ENCODE measurements around the gene ZNF775. TPM values are rescaled to one million over a fixed set of nuclear protein-coding genes. Genes with fewer than 3 reads are reported as not detected.

ZNF775 gene
- total RNA-seq, 2 donors from 2014 or later: 4.2 to 11.5 TPM

DNA sequence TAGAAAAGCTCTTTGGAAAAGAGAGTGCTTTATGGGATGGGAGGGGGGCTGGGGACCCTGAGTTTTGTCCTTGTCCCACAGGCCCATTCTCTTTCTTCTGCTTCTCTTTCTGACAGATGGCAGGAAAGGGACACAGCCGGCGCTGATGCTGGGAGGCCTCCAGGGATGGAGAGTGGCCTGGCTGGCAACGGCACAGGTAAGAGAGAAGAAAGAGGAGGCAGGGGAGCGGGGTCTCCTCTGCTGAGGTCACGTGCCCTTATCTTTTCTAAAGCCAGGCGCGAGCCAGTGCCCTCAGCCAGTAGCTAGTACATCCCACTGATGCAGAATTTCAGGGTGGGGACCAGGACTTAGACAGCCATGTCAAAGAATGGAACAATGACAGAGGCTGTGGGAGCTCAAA lies 9.2 kb downstream of the ZNF775 start:
- ATAC-seq (ENCODE audit: insufficient number of reproducible peaks, low FRiP score, low read depth) (no peak), DNase-seq (ENCODE audit: low spot score) (no peak)
- no peaks in the 10 kb centered on the region for H3K27me3 ChIP-seq (replicated peaks; ENCODE audit: insufficient read depth)
- H3K4me1 ChIP-seq (ENCODE audit: control insufficient read depth in 1 of 2, low read depth in 2 of 2): peaks cover 0 to 8% of the 10 kb centered on the region in 2 donors
- H3K36me3 ChIP-seq: no peaks in the 10 kb centered on the region
- H3K4me3 ChIP-seq: no peak overlapping the region
- H3K9me3 ChIP-seq: no peaks in the 10 kb centered on the region
- H3K27ac ChIP-seq: no peak overlapping the region
- TF ChIP-seq, protein P1, sequence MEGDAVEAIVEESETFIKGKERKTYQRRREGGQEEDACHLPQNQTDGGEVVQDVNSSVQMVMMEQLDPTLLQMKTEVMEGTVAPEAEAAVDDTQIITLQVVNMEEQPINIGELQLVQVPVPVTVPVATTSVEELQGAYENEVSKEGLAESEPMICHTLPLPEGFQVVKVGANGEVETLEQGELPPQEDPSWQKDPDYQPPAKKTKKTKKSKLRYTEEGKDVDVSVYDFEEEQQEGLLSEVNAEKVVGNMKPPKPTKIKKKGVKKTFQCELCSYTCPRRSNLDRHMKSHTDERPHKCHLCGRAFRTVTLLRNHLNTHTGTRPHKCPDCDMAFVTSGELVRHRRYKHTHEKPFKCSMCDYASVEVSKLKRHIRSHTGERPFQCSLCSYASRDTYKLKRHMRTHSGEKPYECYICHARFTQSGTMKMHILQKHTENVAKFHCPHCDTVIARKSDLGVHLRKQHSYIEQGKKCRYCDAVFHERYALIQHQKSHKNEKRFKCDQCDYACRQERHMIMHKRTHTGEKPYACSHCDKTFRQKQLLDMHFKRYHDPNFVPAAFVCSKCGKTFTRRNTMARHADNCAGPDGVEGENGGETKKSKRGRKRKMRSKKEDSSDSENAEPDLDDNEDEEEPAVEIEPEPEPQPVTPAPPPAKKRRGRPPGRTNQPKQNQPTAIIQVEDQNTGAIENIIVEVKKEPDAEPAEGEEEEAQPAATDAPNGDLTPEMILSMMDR (IDR thresholded peaks at IDR 0.05): no peak

DNA sequence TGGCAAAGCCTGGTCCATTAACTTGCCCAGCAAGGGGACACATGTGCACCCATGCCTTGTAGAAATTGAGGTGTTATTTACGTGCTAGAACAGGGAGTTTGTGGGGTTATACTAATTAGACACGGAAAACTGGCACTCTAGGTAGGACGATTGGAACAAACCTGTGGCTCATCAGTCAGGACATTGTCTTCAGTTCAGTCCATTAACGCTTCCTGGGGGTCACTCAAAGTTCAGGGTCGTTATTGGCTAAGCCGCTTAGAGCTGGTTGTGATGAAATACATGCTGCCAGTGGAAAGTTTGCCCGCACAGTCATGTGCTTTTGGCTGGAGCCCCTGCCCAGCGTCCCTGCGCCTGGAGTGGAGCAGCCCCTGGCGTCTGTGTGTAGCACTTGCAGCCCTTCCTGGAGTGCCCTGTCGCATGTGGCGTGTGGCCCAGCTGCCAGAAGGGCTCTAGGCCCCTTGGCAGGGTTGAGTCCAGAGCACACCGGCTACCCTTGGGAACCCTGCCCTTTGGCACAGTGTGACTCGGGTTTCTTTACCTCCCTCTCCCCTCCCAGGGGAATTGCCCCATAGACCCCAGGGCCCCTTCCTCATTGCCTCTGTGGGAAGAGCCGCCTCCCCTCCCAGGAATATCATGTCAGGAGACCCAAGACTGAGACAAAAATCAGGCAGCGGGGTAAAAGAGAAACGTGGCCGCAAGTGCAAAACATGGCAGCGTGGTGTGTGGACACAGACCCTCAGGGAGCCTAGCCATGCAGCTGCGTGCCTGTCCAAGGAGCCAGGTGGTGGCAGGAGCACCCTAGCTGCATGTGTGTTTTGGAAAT lies 9.8 kb downstream of the ZNF775 start:
- peaks cover 0 to 8% of the 10 kb centered on the region in 2 donors for H3K4me1 ChIP-seq (ENCODE audit: control insufficient read depth in 1 of 2, low read depth in 2 of 2)
- H3K4me3 ChIP-seq: no peak overlapping the region
- DNase-seq (ENCODE audit: low spot score) (no peak), ATAC-seq (ENCODE audit: insufficient number of reproducible peaks, low FRiP score, low read depth) (no peak)
- H3K36me3 ChIP-seq: no peaks in the 10 kb centered on the region
- H3K27me3 ChIP-seq (replicated peaks; ENCODE audit: insufficient read depth): no peaks in the 10 kb centered on the region
- no peak overlapping the region for H3K27ac ChIP-seq
- H3K9me3 ChIP-seq: no peaks in the 10 kb centered on the region
- TF ChIP-seq, protein P1 (IDR thresholded peaks at IDR 0.05): peak; percentile 79

DNA sequence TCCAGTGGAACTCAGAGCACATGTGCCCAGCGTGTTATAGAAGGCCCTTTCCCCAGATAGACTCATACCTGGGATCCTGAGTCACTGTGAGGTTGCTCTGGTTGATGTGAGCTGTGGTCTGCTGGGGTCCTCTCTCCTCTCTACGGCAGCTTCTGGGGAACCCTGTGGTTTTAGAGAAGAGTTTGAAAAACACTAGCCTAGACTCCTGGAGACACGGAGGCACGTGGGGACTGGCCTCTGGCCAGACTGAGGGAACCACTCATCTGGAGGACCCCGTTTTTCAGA lies 10.3 kb downstream of the ZNF775 start:
- Histone ChIP-seq H3K9me3 (no peaks in the 10 kb centered on the region), H3K27ac (no peak overlapping the region), H3K36me3 (no peaks in the 10 kb centered on the region), H3K27me3 (replicated peaks; ENCODE audit: insufficient read depth) (no peaks in the 10 kb centered on the region), H3K4me3 (no peak overlapping the region), H3K4me1 (ENCODE audit: control insufficient read depth in 1 of 2, low read depth in 2 of 2) (peaks cover 0 to 8% of the 10 kb centered on the region in 2 donors)
- TF ChIP-seq, protein P1 (IDR thresholded peaks at IDR 0.05): no peak
- DNase-seq (ENCODE audit: low spot score) (no peak), ATAC-seq (ENCODE audit: insufficient number of reproducible peaks, low FRiP score, low read depth) (no peak)

DNA sequence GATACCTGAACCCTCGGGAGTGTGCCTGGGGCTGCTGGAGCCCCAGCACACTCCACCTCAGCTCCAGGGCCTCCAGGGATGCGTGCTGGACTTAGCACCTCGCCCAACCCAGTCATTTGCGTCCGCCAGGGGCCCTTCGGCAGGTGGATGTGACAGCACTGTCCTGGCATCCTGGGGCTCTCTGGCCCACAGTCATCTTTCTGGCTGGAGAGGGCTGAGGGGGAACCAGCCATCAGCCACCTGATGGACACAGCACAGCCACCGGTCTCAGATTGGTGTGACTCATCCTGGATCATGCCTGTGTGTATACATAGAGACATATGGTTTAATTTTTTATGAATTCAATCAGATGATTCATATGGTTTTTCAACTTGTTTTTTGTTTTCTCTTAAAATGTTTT lies 11.1 kb downstream of the ZNF775 start:
- Histone ChIP-seq H3K4me3 (no peak overlapping the region), H3K36me3 (no peaks in the 10 kb centered on the region), H3K9me3 (no peaks in the 10 kb centered on the region), H3K27me3 (replicated peaks; ENCODE audit: insufficient read depth) (no peaks in the 10 kb centered on the region), H3K27ac (no peak overlapping the region), H3K4me1 (ENCODE audit: control insufficient read depth in 1 of 2, low read depth in 2 of 2) (peaks cover 0 to 8% of the 10 kb centered on the region in 2 donors)
- DNase-seq (ENCODE audit: low spot score) (no peak), ATAC-seq (ENCODE audit: insufficient number of reproducible peaks, low FRiP score, low read depth) (no peak)
- TF ChIP-seq, protein P1 (IDR thresholded peaks at IDR 0.05): no peak

DNA sequence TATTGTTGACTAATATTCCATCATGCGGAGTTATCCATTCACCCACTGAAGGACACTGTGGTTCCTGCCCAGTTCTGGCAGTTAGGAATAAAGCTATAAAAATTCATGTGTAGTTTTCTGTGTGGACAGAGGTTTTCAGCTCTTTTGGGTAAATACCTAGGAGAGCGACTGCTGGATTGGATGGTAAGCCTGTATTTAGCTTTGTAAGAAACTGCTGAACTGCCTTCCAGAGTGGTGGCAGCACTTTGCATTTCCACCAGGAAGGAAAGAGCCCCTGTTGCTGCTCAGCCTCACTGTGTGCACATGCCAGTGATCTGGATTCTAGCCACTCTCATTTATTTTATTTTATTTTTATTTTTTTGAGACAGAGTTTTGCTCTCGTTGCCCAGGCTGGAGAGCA lies 14.2 kb downstream of the ZNF775 start:
- Histone ChIP-seq H3K4me1 (ENCODE audit: control insufficient read depth in 1 of 2, low read depth in 2 of 2) (peaks cover 0 to 8% of the 10 kb centered on the region in 2 donors), H3K4me3 (no peak overlapping the region), H3K27ac (no peak overlapping the region), H3K27me3 (replicated peaks; ENCODE audit: insufficient read depth) (no peaks in the 10 kb centered on the region), H3K9me3 (no peaks in the 10 kb centered on the region), H3K36me3 (no peaks in the 10 kb centered on the region)
- ATAC-seq (ENCODE audit: insufficient number of reproducible peaks, low FRiP score, low read depth) (no peak), DNase-seq (ENCODE audit: low spot score) (no peak)
- TF ChIP-seq, protein P1 (IDR thresholded peaks at IDR 0.05): no peak
